ENCODE results near the gene TMEM200A. TPM values are rescaled to one million over a fixed set of nuclear protein-coding genes. Genes with fewer than 3 reads are reported as not detected.
A peak's percentile ranks its signal among the peaks of the same experiment; 100 is the strongest.

Gene TMEM200A
- polyA plus RNA-seq, 1 donor from 2014 or later: 31.3 TPM

DNA sequence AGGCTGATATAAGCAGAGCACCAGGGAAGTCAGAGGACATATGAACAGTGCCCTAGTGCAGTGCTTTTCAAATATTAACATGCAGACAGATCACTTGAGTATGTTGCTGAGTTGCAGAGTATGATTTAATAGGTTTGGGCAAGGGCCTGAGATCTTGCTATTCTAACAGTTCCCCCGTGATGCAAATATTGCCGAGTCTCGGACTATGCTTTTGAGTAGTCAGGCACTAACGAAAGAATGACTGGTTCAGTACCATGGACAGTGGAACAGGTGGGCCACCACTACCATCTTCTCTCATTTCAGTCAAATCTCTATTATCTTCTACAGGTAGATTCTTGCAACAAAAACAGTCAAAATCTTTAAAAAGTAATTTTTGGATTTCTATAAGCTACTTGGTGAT is 3.7 kb upstream of the TMEM200A start:
- Histone ChIP-seq H2AFZ (ENCODE audit: low read depth, low read length) (no peak overlapping the region), H3F3A (ENCODE audit: insufficient read depth, low read length, poor library complexity, severe bottlenecking) (no peaks in the 10 kb centered on the region), H3K4me2 (ENCODE audit: low read length) (no peak overlapping the region), H3K27me3 (ENCODE audit: insufficient read depth, low read depth, low read length) (no peaks in the 10 kb centered on the region), H3K9me2 (ENCODE audit: insufficient read depth, low read length) (no peaks in the 10 kb centered on the region), H4K20me1 (ENCODE audit: insufficient read depth) (no peaks in the 10 kb centered on the region), H3K9ac (ENCODE audit: low read length) (no peak overlapping the region), H3K27ac (ENCODE audit: low read length) (no peak overlapping the region), H3K4me3 (ENCODE audit: low read length) (no peak overlapping the region), H3K79me2 (replicated peaks; ENCODE audit: insufficient read depth, low read length) (peaks cover 11% of the 10 kb centered on the region), H3K36me3 (ENCODE audit: insufficient read depth, low read length) (no peaks in the 10 kb centered on the region), H3K9me3 (ENCODE audit: low read length) (no peaks in the 10 kb centered on the region)
- TF ChIP-seq, protein P1, sequence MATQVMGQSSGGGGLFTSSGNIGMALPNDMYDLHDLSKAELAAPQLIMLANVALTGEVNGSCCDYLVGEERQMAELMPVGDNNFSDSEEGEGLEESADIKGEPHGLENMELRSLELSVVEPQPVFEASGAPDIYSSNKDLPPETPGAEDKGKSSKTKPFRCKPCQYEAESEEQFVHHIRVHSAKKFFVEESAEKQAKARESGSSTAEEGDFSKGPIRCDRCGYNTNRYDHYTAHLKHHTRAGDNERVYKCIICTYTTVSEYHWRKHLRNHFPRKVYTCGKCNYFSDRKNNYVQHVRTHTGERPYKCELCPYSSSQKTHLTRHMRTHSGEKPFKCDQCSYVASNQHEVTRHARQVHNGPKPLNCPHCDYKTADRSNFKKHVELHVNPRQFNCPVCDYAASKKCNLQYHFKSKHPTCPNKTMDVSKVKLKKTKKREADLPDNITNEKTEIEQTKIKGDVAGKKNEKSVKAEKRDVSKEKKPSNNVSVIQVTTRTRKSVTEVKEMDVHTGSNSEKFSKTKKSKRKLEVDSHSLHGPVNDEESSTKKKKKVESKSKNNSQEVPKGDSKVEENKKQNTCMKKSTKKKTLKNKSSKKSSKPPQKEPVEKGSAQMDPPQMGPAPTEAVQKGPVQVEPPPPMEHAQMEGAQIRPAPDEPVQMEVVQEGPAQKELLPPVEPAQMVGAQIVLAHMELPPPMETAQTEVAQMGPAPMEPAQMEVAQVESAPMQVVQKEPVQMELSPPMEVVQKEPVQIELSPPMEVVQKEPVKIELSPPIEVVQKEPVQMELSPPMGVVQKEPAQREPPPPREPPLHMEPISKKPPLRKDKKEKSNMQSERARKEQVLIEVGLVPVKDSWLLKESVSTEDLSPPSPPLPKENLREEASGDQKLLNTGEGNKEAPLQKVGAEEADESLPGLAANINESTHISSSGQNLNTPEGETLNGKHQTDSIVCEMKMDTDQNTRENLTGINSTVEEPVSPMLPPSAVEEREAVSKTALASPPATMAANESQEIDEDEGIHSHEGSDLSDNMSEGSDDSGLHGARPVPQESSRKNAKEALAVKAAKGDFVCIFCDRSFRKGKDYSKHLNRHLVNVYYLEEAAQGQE (IDR thresholded peaks at IDR 0.05; ENCODE audit: borderline replicate concordance): no peak
- TF ChIP-seq, protein P2, sequence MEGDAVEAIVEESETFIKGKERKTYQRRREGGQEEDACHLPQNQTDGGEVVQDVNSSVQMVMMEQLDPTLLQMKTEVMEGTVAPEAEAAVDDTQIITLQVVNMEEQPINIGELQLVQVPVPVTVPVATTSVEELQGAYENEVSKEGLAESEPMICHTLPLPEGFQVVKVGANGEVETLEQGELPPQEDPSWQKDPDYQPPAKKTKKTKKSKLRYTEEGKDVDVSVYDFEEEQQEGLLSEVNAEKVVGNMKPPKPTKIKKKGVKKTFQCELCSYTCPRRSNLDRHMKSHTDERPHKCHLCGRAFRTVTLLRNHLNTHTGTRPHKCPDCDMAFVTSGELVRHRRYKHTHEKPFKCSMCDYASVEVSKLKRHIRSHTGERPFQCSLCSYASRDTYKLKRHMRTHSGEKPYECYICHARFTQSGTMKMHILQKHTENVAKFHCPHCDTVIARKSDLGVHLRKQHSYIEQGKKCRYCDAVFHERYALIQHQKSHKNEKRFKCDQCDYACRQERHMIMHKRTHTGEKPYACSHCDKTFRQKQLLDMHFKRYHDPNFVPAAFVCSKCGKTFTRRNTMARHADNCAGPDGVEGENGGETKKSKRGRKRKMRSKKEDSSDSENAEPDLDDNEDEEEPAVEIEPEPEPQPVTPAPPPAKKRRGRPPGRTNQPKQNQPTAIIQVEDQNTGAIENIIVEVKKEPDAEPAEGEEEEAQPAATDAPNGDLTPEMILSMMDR (IDR thresholded peaks at IDR 0.05; ENCODE audit: poor library complexity, severe bottlenecking): no peak
- TF ChIP-seq MXI1 (conservative IDR thresholded peaks at IDR 0.05; ENCODE audit: poor library complexity, severe bottlenecking) (no peak), TAF1 (IDR thresholded peaks at IDR 0.05; ENCODE audit: low read depth) (no peak), EZH2 (IDR thresholded peaks at IDR 0.05; ENCODE audit: borderline replicate concordance, insufficient read depth, low read length, poor library complexity, severe bottlenecking) (no peak), EP300 (conservative IDR thresholded peaks at IDR 0.05; ENCODE audit: poor library complexity, severe bottlenecking) (no peak), POLR2AphosphoS5 (IDR thresholded peaks at IDR 0.05) (no peak), SMC3 (conservative IDR thresholded peaks at IDR 0.05; ENCODE audit: poor library complexity) (no peak), RAD21 (conservative IDR thresholded peaks at IDR 0.05) (no peak)

DNA sequence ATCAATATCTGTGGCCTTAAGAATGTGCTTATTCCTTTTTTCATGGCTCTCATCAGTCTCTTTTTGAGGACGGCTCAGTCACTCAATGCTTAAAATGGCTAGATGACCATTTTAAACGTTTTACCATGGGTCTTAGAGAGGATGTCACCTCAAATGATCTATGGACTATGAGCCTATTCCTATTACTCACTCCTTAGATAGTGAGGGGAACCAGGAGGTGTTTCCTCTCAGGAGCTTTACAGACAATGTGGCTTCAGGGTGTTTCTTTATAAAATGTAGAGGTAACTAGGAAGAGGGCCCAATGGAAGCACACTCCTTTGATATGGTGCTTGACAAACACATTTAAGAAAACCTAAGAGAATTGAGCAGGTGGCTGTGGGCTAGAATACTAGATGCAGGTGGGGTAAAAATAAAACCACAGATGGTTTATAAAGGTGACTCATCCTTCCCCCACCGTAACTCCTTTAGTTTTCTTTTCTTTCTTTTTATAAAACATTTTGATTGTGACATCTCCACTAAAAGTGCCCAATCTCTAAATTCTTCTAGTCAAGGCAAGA is 1.5 kb upstream of the TMEM200A start:
- Histone ChIP-seq H3F3A (ENCODE audit: insufficient read depth, low read length, poor library complexity, severe bottlenecking) (no peaks in the 10 kb centered on the region), H4K20me1 (ENCODE audit: insufficient read depth) (no peaks in the 10 kb centered on the region), H3K27ac (ENCODE audit: low read length) (no peak overlapping the region), H3K9me3 (ENCODE audit: low read length) (no peaks in the 10 kb centered on the region), H3K27me3 (ENCODE audit: insufficient read depth, low read depth, low read length) (no peaks in the 10 kb centered on the region), H3K79me2 (replicated peaks; ENCODE audit: insufficient read depth, low read length) (peaks cover 27% of the 10 kb centered on the region), H3K4me2 (ENCODE audit: low read length) (peak overlapping the region; percentile 30), H3K4me3 (ENCODE audit: low read length) (peak overlapping the region; percentile 80), H2AFZ (ENCODE audit: low read depth, low read length) (no peak overlapping the region), H3K9ac (ENCODE audit: low read length) (no peak overlapping the region), H3K36me3 (ENCODE audit: insufficient read depth, low read length) (no peaks in the 10 kb centered on the region), H3K9me2 (ENCODE audit: insufficient read depth, low read length) (no peaks in the 10 kb centered on the region)
- TF ChIP-seq RAD21 (conservative IDR thresholded peaks at IDR 0.05) (no peak), POLR2AphosphoS5 (IDR thresholded peaks at IDR 0.05) (no peak), SMC3 (conservative IDR thresholded peaks at IDR 0.05; ENCODE audit: poor library complexity) (no peak), TAF1 (IDR thresholded peaks at IDR 0.05; ENCODE audit: low read depth) (no peak), EZH2 (IDR thresholded peaks at IDR 0.05; ENCODE audit: borderline replicate concordance, insufficient read depth, low read length, poor library complexity, severe bottlenecking) (no peak), EP300 (conservative IDR thresholded peaks at IDR 0.05; ENCODE audit: poor library complexity, severe bottlenecking) (no peak)
- TF ChIP-seq, protein P1 (IDR thresholded peaks at IDR 0.05; ENCODE audit: borderline replicate concordance): no peak

Measured in neural cell (in vitro differentiated cells).